Germinal center (tissue), 1 donor: ENCODE results near the gene PZP.

Experiments
- DNase-seq: peaks from one replicate; pipeline ENCODE4 v3.0.0; 2012; ENCODE audit warnings: mixed read lengths, low spot score

Gene PZP

DNA sequence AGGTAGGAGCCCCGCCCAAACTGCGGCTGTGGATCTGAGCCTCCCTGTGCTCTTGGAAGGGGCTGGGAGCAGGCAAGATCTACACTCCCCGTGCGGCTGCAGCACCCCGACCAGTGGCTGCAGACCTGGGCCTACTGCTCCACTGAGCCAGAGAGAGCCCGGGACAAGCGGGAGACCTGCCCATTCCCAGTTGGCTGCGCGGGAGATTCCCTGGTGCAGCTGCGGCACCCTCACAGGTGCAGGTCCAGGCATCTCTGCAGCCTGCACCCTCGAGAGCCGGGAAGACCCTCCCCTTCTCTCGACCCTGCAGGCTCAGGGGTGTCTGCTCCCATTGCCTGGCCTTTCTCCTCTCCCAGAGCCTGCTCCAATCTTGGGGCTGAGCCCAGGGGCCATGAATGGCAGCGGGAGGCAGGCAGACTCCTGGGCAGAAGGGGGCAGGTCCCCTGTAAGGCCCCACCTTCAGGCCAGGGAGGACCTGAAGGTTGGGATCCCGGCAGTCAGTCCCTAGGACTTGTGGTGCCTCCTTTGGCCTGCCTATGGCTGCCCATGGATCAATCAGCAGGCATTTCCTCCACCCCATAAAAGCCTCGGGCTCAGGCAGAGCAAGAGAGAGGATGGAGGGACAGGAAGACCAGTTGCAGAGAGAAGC, 83.7 kb downstream of the PZP start:
- DNase-seq = no peak

DNA sequence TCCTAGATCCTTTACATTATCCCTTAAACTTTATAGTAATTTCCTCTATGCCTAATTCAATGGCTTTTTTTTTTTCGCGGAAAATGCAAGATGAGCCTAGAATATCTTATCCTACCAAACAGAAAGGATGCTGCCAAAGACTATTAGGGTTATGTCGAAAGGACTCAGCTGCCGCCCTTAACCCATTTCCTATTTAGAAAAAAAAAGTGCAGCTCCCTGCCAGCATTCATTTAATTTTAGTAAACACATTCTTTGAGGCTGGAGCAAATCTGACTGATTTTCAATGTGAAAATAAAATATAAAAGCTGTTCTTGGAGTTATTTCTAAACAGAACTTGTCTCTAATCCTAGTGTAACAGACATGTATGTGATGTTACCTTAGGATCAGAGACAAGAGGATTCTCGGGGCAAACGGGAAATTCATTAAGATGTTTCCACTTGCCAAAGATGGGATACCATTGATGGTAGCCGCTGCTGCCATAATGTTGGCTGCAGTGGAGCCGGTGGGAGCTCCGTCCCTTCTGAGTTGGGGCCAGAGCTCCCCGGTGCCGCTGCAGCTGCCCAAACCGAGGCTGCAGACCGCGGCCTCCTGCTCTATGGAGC, 84.3 kb downstream of the PZP start:
- DNase-seq = no peak

- no peak for DNase-seq
Observed at GRCh38 chr12:9122091-9122609, 86.0 kb downstream of the PZP start.

- no peak for DNase-seq
Observed at GRCh38 chr12:9120487-9121184, 87.6 kb downstream of the PZP start.

- no peak for DNase-seq
Observed at GRCh38 chr12:9118158-9118557, 90.0 kb downstream of the PZP start.

- no peak for DNase-seq
Observed at GRCh38 chr12:9115731-9116559, 92.2 kb downstream of the PZP start, which contains the start of gene A2M. Gene A2M (minus strand): TSS chr12:9115919. CDS start chr12:9115849, 70 bp downstream.

DNA sequence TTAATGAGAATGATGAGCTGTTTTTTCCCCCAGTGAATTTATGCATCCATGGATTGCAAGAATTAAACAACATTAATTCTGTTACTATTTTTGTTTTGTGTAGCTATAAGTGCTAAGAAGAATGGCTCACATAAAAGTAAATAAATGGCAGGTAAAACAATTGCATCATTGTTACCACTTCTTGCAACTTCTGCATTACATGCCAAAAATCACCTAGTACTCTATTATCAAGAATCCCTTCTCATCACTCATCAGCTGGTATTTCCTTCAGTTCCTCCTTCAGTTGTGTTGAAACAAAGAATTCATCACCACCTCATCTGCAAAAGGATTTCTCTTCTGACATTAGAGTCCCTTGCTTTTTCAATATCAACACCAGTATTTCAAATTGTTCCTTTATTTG, 93.2 kb downstream of the PZP start:
- no peak for DNase-seq

DNA sequence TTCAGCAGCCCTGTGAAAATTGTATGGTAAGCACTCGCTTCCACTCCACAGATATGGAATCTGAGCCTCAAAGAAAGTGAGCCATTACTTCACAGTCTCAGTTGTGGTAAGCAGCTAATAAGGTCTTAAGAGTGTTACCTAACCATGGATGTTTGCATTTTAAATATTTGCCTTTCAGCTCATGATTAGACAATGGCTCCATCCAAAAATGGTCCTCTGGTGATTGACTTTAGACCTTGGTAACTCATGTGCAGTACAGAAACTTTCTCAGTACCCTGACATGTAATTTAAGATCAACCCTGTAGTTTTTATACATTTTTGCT, 94.2 kb downstream of the PZP start:
- no peak for DNase-seq

GRCh38 chr12:9113296-9113986, 94.8 kb downstream of the PZP start:
- no peak for DNase-seq

DNA sequence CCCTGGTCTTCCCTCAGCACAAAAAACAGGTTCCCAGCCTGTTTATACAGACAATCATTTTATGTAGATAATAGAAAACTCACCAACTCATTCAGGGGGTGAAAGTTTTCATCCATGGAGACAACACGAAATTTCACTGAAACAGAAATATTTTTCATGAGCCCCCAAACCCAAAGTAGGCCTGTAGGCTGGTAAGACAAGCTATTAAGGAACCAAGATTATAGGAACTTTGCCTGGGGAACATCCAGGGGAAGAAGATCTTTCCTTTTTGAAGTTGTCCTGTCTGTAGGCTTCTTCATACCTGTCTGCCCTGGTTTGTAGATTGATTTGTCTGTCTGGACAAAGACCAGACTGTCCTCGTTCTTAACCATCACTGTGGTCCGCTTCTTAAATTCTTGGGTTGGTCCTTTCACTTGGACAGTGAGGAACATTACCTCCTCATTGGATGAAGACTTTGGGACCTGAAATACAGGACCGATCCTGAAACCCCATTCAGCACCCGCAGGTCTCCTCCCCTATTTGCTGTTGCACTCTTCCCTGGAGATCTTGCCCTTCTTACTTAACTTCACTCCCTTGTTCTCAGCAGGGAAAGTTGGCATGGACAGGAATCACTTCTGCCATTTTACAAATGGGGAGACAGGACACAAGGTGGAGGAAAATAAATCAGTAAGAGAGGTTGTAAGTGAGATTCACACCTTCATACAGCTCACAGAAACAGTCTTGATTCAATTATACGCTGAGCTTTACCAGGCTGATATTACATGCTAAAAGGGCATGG, 95.9 kb downstream of the PZP start:
- no peak for DNase-seq

DNA sequence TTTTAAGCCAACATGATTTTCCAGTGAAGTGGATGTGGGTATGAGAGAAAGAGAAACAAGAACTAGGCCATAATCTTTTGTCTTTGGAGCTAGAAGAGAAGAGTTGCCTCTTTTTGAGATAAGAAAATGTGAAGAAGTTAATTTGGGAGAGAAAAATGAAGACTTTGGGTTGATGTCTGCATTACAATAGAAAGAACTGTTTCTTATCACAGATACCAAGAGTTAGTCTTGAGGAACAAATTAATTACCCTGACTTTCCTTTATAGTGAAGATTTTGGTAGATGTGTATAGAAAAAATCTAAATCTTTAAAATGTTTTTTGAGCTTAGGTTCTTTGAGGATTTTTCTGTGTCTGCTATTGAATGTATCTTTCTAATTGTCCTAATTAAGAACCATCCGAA, 96.7 kb downstream of the PZP start:
- no peak for DNase-seq

DNA sequence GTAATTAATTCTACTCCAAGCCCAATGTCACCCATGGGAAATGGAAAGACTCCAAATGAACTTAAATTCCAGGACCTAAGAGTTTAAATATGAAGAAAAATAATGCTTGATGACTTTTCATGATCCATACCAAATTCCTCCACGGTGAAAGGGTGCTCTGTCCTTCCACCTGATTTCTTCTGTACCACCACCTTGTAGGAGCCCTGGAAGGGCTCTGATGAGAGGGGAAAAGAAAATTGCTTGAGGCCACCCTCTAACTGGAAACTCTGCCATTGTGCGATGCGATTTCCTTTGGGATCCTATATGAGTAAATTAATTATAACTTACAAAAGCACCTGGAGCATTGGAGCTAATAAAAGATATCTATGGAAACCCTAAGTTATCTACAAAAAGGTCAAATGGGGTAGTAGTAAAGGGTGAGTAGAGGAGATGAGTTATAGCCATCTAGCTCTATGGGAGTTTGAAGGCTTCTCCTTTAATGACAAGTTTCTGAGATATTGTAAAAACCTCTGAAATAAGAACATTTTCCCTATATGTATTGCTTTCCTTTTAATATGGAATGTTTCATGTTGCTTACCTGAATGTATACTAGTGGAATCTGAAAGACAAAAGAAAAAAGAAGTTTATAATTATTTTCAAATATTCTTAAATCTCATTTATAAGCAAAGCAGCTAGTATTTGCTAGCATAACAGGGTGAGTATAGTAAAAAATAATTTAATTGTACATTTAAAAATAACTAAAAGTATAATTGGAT, 98.3 kb downstream of the PZP start:
- no peak for DNase-seq

GRCh38 chr12:9109213-9109522, 99.0 kb downstream of the PZP start:
- DNase-seq = no peak

DNA sequence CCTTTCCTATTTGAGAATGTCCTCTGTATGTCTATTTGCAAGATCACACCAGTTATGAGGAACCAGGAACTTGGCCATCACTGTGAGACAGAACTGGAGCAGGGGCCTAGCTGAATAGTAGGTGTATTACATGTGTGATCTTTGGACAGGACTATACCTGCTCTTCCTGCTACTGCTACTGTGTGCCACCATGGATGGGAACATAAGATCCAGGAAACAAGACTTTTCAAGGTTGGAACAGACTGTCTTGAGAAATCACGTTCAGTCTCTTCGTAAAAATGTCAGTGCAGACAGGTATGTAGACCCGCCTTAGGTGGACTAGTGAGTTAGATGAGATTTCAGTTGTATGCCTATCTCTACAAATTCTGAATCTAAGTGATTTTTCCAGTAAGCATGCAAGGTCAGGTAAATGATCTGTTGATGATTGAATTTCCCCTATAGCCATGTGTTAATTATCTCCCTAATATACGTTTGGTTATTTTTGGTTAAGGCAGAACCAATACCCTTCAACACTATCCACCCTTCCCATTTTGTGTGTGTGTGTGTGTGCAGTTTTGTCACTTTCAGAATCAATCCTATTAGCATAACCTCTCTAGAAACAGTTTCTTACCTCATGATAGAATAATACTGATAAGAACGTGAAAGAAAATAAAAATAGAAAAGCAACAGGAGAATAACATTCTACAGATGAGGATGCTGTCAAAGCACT, 99.5 kb downstream of the PZP start:
- DNase-seq = no peak

DNA sequence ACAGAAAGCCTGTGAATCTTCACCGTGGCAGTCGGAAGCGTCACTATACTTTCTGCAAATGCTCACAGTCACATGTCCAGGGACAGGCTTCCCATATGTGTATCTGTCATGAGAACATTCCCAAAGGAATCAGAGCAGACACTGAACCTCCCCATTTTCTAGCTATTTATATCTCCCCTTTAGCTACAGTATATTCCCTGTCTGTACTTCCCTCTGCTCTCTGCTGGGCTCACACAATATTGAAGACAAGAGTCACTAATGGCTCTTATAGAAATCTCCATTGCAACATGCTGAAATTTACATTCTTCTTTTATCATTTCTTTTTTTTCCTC, 100.7 kb downstream of the PZP start:
- no peak for DNase-seq

- no peak for DNase-seq
Observed at GRCh38 chr12:9106610-9107541, 101.3 kb downstream of the PZP start.

GRCh38 chr12:9106067-9106466, 102.1 kb downstream of the PZP start:
- no peak for DNase-seq

DNA sequence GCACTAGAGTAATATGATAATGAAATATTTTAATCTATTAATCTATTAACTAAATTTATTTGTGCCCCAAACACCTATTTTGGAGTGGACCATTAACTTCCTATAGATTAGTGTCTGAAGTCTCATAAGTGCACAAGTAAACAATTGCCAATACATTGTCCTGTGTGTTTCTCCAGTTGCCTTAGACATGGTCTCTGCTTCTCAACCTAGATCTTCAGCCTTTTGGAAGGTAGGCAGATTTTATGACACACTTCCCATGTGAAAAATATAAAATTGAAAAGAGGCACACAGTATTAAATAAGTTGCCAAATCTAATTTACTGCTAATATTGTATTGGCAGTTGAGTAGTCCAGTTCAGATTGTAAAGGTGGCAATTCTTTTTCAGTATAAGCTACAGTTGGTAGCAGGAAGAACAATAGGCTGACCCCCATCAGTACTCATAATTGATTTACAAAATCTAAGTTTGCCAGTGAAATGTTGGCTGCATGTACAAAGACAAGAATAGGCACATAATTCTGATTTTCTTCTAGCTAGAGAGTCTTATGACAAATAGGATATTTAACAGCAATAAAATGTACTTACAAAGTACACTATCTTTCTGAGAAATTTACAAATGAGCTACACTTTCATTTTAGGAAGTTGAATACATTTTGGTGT, 103.3 kb downstream of the PZP start:
- DNase-seq = no peak
